Right ventricle myocardium superior (tissue), 1 donor: ENCODE data around the gene RMND1. TPM values are rescaled to one million over a fixed set of nuclear protein-coding genes. Genes with fewer than 3 reads are reported as not detected.

ENCODE experiments used
- ATAC-seq: fragments of 200-7000 bp; cut with Tn5 transposase; one replicate; pipeline ENCODE4 v1.9.1; 2020; ENCODE audit warnings: mild to moderate bottlenecking; ENCODE audit not compliant: poor library complexity
- DNase-seq: peaks from one replicate; pipeline ENCODE4 v3.0.0-alpha.2; 2020
- intact Hi-C: fragments of 100-400 bp; cut with DNase I; formaldehyde crosslinking; loops from one replicate; pipeline ENCODE4 v1.11.2; 2022
- long read RNA-seq: library from polyadenylated mRNA; unstranded; transcript quantifications from one replicate; pipeline ENCODE4 v2.0.0, GENCODE V29; 2021
- total RNA-seq: library from RNA; stranded (reverse); fragmentation: NEBNext Ultra II Directional; extraction: Animal tissue kit (Norgen Biotek cat#: 25700); gene quantifications from one replicate; pipeline ENCODE4 v1.2.1, GENCODE V29; 2021
- donor health status: DM: no; HTN: yes; CAD: no; lungs with severe emphysema.

The RMND1 gene
- total RNA-seq, result 15.5 TPM
- long read RNA-seq, transcript RMND1-203 (12 exons, 2,003 nt), result major isoform, 38 of 44 reads
- long read RNA-seq, partial matches to known transcripts, result 0 of 44 reads
- long read RNA-seq, other reads (novel, unspliced or antisense), result 4 of 44 reads

- DNase-seq (peak; percentile 100), ATAC-seq (peak; percentile 99)
- intact Hi-C loops, result no loop called here
Measured at GRCh38 chr6:151451950-151452749, at the start of gene RMND1. Gene RMND1, minus strand, starts transcription at chr6:151452126. Its CDS starts 6,315 bp downstream, at chr6:151445811.

GRCh38 chr6:151499551-151499950, 47.6 kb upstream of the RMND1 start:
- intact Hi-C loops, result no loop called here
- ATAC-seq (no peak), DNase-seq (no peak)

DNA sequence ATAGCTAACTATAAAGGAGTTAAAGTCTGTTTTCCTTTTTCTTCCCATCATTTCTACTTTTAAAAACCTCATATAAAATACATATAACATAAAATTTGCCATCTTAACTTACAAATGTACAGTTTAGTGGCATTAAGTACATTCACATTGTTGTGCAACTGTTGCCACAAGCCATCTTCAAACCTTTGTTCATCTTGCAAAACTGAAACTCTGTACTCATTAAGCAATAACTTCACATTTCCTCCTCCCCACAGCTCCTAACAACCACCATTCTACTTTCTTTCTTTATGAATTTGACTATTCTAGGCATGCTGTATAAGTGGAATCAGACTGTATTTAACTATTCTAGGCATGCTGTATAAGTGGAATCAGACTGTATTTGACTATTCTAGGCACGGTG, 46.4 kb upstream of the RMND1 start:
- intact Hi-C loops, result no loop called here
- no peak for ATAC-seq

GRCh38 chr6:151497905-151498304, 46.0 kb upstream of the RMND1 start:
- ATAC-seq (no peak), DNase-seq (no peak)
- intact Hi-C loops, result no loop called here

More for the DNA sequence above, 46.4 kb upstream of the RMND1 start:
- no peak for DNase-seq

DNA sequence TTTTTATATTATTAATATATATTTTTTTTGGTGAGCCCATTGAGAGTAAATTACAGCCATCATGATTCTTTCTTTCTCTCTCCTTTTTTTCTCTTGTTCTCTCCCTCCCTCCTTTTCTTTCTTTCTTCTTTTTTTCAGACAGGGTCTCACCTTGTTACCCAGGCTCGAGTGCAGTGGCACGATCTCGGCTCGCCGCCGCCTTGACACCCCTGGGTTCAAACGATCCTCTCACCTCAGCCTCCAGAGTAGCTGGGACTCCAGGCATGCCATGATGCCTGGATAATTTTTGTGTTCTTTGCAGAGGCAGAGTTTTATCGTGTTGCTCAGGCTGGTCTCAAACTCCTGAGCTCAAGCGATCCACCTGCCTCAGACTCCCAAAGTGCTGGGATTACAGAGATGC, 43.5 kb upstream of the RMND1 start:
- ATAC-seq, result no peak
- intact Hi-C loops, result no loop called here
- DNase-seq, result no peak

DNA sequence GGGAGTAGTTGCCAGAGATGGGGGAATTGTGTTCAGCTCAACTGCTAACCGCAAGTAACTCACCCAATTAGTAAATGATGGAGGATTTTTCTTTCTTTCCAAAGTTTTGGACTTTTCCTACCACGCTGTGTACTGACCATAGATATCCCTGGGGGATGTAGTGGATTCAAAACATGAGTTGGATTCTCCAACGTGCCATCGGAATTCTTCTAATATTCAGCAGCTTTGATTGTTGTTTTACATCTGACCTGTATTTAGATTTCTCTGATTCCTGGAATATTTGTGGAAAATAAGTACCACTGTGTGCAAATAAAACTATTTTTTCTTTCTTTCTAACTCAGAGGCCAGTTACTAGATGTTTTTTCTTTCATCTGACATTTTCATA, 43.0 kb upstream of the RMND1 start:
- intact Hi-C loops, result no loop called here
- ATAC-seq, result no peak
- DNase-seq, result no peak

- peak; percentile 66 for ATAC-seq
- intact Hi-C loops, result no loop called here
- DNase-seq, result peak; percentile 78
Measured at GRCh38 chr6:151494235-151494935, 42.5 kb upstream of the RMND1 start.

DNA sequence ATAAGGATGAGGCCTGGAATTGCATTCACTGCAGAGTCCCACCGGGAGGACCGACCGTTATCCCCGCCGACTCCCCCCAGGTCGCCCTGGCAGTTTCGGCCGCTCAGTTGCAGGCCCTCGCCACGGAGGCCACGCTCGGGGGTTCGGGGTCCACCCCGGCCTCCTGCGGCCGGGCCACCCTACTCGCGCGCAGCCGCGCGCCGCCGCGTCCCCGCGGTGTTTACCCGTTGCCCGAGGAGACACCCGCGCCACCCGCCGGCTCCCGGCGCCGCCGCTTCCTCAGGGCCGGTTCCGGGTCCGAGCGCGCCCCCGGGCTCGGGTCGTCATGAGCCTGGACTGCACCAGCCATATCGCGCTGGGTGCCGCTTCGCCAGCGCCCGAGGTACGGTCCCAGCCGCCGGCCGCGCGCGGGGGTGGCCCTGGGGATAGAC, 41.9 kb upstream of the RMND1 start, which contains the start of gene CCDC170:
Gene CCDC170 (plus strand): TSS at position 214 of the 431 bp plus-strand sequence. CDS start 112 bp downstream, at position 326.
- intact Hi-C loops, result no loop called here
- DNase-seq (peak; percentile 84), ATAC-seq (peak; percentile 84)

- ATAC-seq (peak; percentile 38), DNase-seq (no peak)
- intact Hi-C loops, result no loop called here
Measured at GRCh38 chr6:151493161-151493803, 41.4 kb upstream of the RMND1 start.

DNA sequence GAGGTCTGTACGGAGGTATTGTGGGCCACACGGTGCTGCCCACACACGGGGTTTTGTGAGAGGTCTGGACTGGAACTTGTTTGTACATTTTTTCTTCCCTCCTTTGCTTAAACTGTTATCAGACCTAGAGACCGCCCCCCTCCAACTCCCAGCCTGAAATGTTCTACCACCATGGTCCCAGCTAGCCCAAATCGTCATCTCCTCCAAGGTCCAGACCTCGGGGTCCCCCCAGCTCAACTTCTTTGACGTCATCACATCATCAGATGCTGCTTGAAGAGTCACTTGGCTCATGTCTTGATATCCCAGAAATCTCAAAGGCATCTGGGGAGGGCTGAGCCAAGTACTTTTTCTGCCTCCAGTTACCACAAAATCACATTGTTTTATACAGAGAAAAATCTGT, 39.1 kb upstream of the RMND1 start:
- intact Hi-C loops, result no loop called here
- DNase-seq (no peak), ATAC-seq (no peak)

GRCh38 chr6:151488226-151488625, 36.3 kb upstream of the RMND1 start:
- ATAC-seq (no peak), DNase-seq (no peak)
- intact Hi-C loops, result no loop called here

DNA sequence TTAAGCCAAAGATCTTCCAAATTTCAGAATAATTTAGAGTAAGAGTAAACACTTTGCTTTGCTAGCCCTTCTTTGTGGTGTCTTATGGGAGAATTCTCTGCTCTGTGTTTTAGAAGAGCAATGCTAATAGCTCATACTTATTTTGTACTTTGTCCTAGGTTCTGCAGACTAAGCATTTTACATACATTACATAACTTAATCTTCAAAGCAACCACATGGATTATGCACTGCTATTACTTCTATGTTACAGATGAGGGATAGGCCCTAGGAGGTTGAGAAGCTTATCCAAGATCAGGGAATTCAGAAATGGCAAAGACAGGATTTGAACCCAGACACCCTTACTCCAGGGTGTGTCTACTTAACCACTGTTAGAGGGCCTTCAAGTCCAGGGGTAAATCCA, 32.1 kb upstream of the RMND1 start:
- intact Hi-C loops, result no loop called here
- DNase-seq (no peak), ATAC-seq (no peak)

DNA sequence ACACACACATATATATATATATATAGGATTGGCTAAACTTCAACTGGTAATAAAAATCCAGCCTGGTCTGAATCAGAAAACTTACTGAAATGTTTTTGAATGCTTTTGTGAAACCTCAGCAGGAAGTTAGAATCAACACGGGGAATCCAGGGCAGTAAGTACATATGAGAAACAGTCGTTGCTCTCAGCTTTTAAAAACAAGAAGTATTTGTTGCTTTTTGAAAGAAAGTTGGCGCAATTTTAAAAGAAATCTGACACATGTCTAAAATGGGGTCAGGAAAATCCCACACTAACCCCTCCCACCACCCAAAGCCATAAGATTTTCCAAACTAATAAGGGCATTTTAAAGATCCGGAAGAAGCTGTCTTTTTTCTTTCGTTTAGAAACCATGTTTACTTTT, 30.4 kb upstream of the RMND1 start:
- ATAC-seq, result peak; percentile 29

DNA sequence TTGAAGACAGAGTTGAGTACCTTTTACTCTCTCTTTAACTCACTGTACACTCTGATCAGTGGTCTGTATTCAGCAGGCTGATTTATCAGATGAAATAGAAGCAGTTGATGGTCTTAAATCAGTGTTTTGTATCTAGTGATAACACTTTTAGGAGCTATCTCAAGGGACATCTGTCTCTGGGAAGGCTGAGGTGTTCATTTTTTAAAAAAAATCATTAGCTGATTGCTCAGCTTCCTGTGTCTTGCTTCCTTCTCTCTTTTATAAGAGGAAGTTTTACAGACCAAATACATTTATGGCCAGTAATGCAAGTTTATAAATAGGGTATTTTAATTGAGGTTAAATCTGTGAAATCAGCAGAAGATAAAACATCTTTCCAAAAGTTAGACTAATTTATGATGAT, 29.9 kb upstream of the RMND1 start:
- ATAC-seq, result no peak
- intact Hi-C loops, result no loop called here

More for the DNA sequence above, 30.4 kb upstream of the RMND1 start:
- intact Hi-C loops, result no loop called here
- DNase-seq, result no peak

DNA sequence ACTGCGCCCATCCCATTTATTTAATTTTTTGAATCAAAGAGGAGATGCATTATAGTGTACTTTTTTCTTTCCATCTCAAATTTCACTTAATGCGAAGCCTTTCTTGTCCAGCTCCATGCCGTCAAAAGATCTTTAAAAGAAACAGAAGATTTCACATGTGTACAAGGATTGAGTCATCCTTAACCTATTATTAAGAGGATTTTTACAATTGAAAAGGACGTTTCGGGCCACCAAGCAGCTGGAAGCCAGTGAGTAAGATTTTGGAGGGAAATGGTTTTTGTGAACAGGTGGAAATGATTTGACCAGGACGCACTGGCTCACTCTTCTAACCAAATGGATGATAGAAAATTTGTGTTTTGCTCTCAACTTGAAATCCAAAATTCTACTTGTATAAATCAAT, 26.7 kb upstream of the RMND1 start:
- ATAC-seq (no peak), DNase-seq (no peak)
- intact Hi-C loops, result no loop called here

More for the DNA sequence above, 29.9 kb upstream of the RMND1 start:
- no peak for DNase-seq

DNA sequence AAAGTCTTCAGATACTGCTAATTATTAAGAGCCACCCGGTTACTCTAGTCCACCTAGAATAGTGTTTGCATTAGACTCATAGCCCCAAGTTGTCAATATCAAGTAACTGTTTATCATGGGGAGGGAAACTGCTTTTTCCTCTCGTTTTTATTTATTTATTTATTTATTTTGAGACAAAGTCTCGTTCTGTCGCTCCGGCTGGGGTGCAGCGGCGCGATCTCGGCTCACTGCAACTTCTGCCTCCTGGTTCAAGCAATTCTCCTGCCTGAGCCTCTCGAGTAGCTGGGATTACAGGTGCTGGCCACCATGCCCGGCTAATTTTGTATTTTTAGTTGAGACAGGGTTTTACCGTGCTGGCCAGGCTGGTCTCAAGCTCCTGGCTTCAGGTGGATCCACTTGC, 25.8 kb upstream of the RMND1 start:
- no peak for DNase-seq
- ATAC-seq, result no peak
- intact Hi-C loops, result no loop called here

DNA sequence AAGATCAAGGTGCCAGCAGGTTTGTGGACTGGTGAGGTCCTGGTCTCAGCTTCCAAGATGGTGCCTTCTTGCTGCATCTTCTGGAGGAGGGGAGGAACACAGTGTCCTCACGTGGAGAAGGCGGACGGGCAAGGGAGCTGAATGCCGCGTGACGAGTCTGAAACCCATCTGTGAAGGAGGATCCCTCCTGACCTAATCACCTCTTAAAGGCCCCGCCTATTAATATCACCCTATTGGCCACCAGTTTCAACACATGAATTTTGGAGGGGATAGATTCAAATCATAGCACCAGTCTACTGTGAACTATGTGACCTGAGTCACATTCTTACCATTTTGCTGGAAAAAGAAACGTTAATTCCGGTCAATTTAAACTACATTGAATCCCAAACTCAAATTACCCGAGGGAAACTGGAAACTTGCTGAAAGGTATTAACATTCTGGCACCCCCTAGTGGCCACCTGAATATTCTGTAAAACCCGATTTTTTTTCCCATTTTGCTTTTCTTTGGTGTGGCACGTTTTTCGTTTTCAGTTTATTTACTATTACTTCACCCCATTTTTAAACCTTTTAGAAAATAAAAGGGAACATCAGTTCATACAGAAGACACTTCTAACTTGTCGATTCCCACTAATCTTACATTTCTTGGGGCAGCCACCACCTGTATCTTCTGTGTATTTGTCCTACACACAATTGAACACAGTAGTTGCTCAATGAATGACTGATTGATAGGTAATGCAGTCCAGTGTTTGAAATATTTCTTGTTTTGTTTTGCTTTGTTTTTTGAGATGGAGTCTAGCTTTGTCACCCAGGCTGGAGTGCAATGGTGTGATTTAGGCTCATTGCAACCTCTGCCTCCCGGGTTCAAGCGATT, 24.0 kb upstream of the RMND1 start:
- ATAC-seq (peak; percentile 45), DNase-seq (no peak)
- intact Hi-C loops, result no loop called here

- no peak for DNase-seq
- no peak for ATAC-seq
- intact Hi-C loops, result no loop called here
Measured at GRCh38 chr6:151464702-151465101, 12.8 kb upstream of the RMND1 start.
